CD4-positive, alpha-beta T cell (primary cell): ENCODE data around the gene CCDC9. TPM values are rescaled to one million over a fixed set of nuclear protein-coding genes. Genes with fewer than 3 reads are reported as not detected.

Experiments
- ATAC-seq: fragments of 200-7000 bp; cut with Tn5 transposase; one replicate; pipeline ENCODE4 v1.10.0; 2022; ENCODE audit warnings: mild to moderate bottlenecking; ENCODE audit not compliant: poor library complexity
- CTCF ChIA-PET: fragments of 350-600 bp; sonication (Branson Sonifier 250); formaldehyde crosslinking; loops from one replicate; lab custom pipeline; 2021; ENCODE audit warnings: antibody characterized with exemption, inconsistent platforms; lab: Charles Lee
- POLR2A ChIA-PET: fragments of 350-600 bp; sonication (Branson Sonifier 250); formaldehyde crosslinking; loops from one replicate; lab custom pipeline; 2021; ENCODE audit warnings: antibody characterized with exemption, inconsistent platforms; lab: Charles Lee
- DNase-seq, 14 experiments: peaks; one replicate each; pipeline ENCODE4 v3.0.0-alpha.2; 2013 to 2020; ENCODE audit warnings: mixed read lengths in 2 of 14
- H3K27ac ChIP-seq, 2 donors: one replicate each; pipeline versions ENCODE4 v1.5.1 to v1.7.0; 2013; ENCODE audit warnings: low read length in 2 of 2, low read depth in 1 of 2, mild to moderate bottlenecking in 1 of 2
- H3K27me3 ChIP-seq, 2 experiments: 1 replicate in 1 of 2; 2 replicates in 1 of 2; pipeline versions ENCODE4 v1.6.1 to v1.7.0; 2013; ENCODE audit warnings: low read length in 2 of 2, control low read depth in 1 of 2, mild to moderate bottlenecking in 1 of 2, moderate library complexity in 1 of 2; ENCODE audit not compliant: insufficient read depth in 2 of 2, control insufficient read depth in 1 of 2
- H3K36me3 ChIP-seq: one replicate; pipeline ENCODE4 v1.6.1; 2013; ENCODE audit warnings: low read length, control low read depth; ENCODE audit not compliant: insufficient read depth
- H3K4me1 ChIP-seq: one replicate; pipeline ENCODE4 v1.6.1; 2013; ENCODE audit warnings: low read length, control low read depth; ENCODE audit not compliant: insufficient read depth
- H3K4me3 ChIP-seq: one replicate; pipeline ENCODE4 v1.5.1; 2013; ENCODE audit warnings: mild to moderate bottlenecking, low read length, moderate library complexity
- H3K9me3 ChIP-seq, 2 experiments: 1 replicate in 1 of 2; 2 replicates in 1 of 2; pipeline versions ENCODE4 v1.6.1 to v1.7.0; 2013; ENCODE audit warnings: low read length in 2 of 2, mild to moderate bottlenecking in 2 of 2, control low read depth in 1 of 2, moderate library complexity in 1 of 2; ENCODE audit not compliant: control insufficient read depth in 1 of 2, insufficient read depth in 1 of 2
- H3K27ac Mint-ChIP-seq: one replicate; pipeline ENCODE4 v1.8.0; 2020; ENCODE audit warnings: mixed read lengths
- H3K27me3 Mint-ChIP-seq: one replicate; pipeline ENCODE4 v1.8.0; 2021; ENCODE audit warnings: mixed read lengths
- H3K36me3 Mint-ChIP-seq: one replicate; pipeline ENCODE4 v1.8.0; 2021; ENCODE audit warnings: low read depth, mixed read lengths
- H3K4me1 Mint-ChIP-seq: one replicate; pipeline ENCODE4 v1.8.0; 2021; ENCODE audit warnings: low read depth, mixed read lengths
- H3K4me3 Mint-ChIP-seq: one replicate; pipeline ENCODE4 v1.8.0; 2020; ENCODE audit warnings: mild to moderate bottlenecking, mixed read lengths
- H3K9me3 Mint-ChIP-seq: one replicate; pipeline ENCODE4 v1.8.0; 2020; ENCODE audit warnings: mixed read lengths
- CTCF ChIP-seq: fragments of 200-600 bp; IDR thresholded peaks from one replicate; pipeline ENCODE4 v1.8.0; 2022; ENCODE audit warnings: antibody characterized with exemption, mild to moderate bottlenecking
- intact Hi-C, 2 experiments: fragments of 100-400 bp; cut with DNase I in 1 of 2; cut with micrococcal nuclease in 1 of 2; formaldehyde crosslinking; loops; one replicate each; pipeline versions ENCODE4 v1.15.1 to v1.9.0; 2023 to 2025; cut with DNase I, micrococcal nuclease
- total RNA-seq, 174 experiments: library from RNA in 2 of 174; stranded (reverse) in 2 of 174; gene quantifications; one replicate each; pipeline ENCODE4 v1.2.3 and lab custom pipeline; 2021 to 2026

CCDC9 gene
- total RNA-seq, 2 experiments from 2014 or later: 68.5 to 74.3 TPM

DNA sequence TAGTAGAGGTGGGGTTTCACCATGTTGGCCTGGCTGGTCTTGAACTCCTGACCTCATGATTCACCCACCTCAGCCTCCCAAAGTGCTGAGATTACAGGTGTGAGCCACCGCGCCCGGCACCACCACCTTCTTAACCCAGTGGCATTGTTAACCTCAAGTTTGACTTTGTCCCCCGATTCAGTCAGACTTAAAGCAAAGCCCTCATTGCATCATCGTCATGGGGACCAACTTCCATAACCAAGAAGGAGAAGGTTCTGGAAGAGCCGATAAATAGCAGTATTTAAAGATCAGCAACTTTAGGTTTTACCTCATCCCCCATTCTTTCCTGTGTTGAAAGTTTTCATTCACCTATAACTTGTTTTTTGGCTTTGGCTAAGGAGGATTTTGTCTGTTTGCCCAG, 11.7 kb downstream of the CCDC9 start:
- CTCF ChIA-PET: interaction anchor here (0.9 kb wide), 1 partner anchor 24 kb away, joined by 3 read pairs; no protein-coding TSS in a partner anchor
- no peak for ATAC-seq

DNA sequence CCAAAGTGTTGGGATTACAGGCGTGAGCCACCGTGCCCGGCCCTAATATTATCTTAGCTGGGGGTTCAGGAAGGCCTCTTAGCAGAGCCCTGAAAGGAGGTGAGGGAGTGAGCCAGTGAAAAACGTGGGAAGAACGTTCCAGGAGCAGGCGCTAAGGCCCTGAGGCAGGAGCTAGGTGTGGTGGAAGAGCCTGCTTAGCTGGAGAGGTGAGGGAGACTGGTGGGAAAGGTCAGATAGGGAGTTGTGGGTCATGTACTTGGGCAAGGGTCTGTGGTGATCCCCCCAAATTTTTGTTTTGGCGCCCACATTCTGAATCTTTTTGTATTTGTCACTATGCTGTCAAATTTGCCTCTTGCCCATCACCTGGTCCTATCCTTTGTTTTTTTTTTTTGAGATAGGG, 13.3 kb downstream of the CCDC9 start:
- Mint-ChIP-seq H3K36me3 (peaks cover 71% of the 10 kb centered on the region), H3K4me3 (no peak overlapping the region)

More for the DNA sequence above, 11.7 kb downstream of the CCDC9 start:
- intact Hi-C loops: no loop called here
- H3K4me3 Mint-ChIP-seq: no peak overlapping the region
- H3K4me1 ChIP-seq: peaks cover 8% of the 10 kb centered on the region
- H3K27ac Mint-ChIP-seq: no peak overlapping the region
- peaks cover 8% of the 10 kb centered on the region for H3K4me1 Mint-ChIP-seq
- no peak for TF ChIP-seq CTCF
- peaks cover 67% of the 10 kb centered on the region for H3K36me3 Mint-ChIP-seq
- no peak overlapping the region for H3K4me3 ChIP-seq
- H3K27me3 ChIP-seq: no peaks in the 10 kb centered on the region
- POLR2A ChIA-PET: no interaction called here
- no peaks in the 10 kb centered on the region for H3K9me3 ChIP-seq
- H3K27ac ChIP-seq: no peak overlapping the region
- no peak for DNase-seq
- H3K27me3 Mint-ChIP-seq: no peaks in the 10 kb centered on the region
- peaks cover 61% of the 10 kb centered on the region for H3K36me3 ChIP-seq
- H3K9me3 Mint-ChIP-seq: no peaks in the 10 kb centered on the region

GRCh38 chr19:47270408-47270807, 14.1 kb downstream of the CCDC9 start:
- no peaks in the 10 kb centered on the region for H3K9me3 ChIP-seq
- no peak for ATAC-seq
- DNase-seq: no peak
- Mint-ChIP-seq H3K9me3 (no peaks in the 10 kb centered on the region), H3K4me1 (peaks cover 18% of the 10 kb centered on the region), H3K27ac (no peak overlapping the region), H3K27me3 (no peaks in the 10 kb centered on the region), H3K36me3 (peaks cover 68% of the 10 kb centered on the region), H3K4me3 (peak overlapping the region; percentile 25)
- peaks cover 43% of the 10 kb centered on the region for H3K36me3 ChIP-seq
- no peak overlapping the region for H3K27ac ChIP-seq
- H3K4me3 ChIP-seq: no peak overlapping the region
- POLR2A ChIA-PET: no interaction called here
- peaks cover 17% of the 10 kb centered on the region for H3K4me1 ChIP-seq
- H3K27me3 ChIP-seq: no peaks in the 10 kb centered on the region
- no peak for TF ChIP-seq CTCF
- CTCF ChIA-PET: no interaction called here
- intact Hi-C loops: loop anchor here in 1 of 2 experiments (5.0 to 10.0 kb wide), 3 partner anchors 334 to 666 kb away; partner anchors contain the start of genes BICRA and CALM3

More for the DNA sequence above, 13.3 kb downstream of the CCDC9 start:
- no peak for TF ChIP-seq CTCF
- intact Hi-C loops: loop anchor here in 1 of 2 experiments (1.0 kb wide), 1 partner anchor 10 kb away; no protein-coding TSS in a partner anchor
- Histone ChIP-seq H3K4me1 (peaks cover 13% of the 10 kb centered on the region), H3K9me3 (no peaks in the 10 kb centered on the region), H3K27me3 (no peaks in the 10 kb centered on the region), H3K36me3 (peaks cover 50% of the 10 kb centered on the region), H3K27ac (no peak overlapping the region), H3K4me3 (no peak overlapping the region)
- ATAC-seq (no peak), DNase-seq (no peak)
- CTCF ChIA-PET: no interaction called here
- Mint-ChIP-seq H3K9me3 (no peaks in the 10 kb centered on the region), H3K27me3 (no peaks in the 10 kb centered on the region), H3K4me1 (peaks cover 16% of the 10 kb centered on the region), H3K27ac (no peak overlapping the region)
- POLR2A ChIA-PET: interaction anchor here (1.3 kb wide), 1 partner anchor 12 kb away, joined by 4 read pairs; no protein-coding TSS in a partner anchor
